HG02970 (cell line): ENCODE data around the gene ADAM10.

Experiments used
- ATAC-seq: cut with Tn5 transposase; IDR thresholded peaks from one replicate; pipeline ENCODE4 v1.9.1; 2021; ENCODE audit warnings: mild to moderate bottlenecking, moderate library complexity, moderate number of reproducible peaks; ENCODE audit not compliant: unreplicated experiment, low FRiP score

The ADAM10 gene

GRCh38 chr15:58556541-58556940 is 193.0 kb downstream of the ADAM10 start:
- no peak for ATAC-seq

GRCh38 chr15:58556028-58556361 is 193.5 kb downstream of the ADAM10 start:
- no peak for ATAC-seq

GRCh38 chr15:58555162-58556027 is 194.1 kb downstream of the ADAM10 start:
- no peak for ATAC-seq

- no peak for ATAC-seq
These were observed 194.7 kb downstream of the ADAM10 start for GRCh38 chr15:58554758-58555157.

- ATAC-seq = no peak
These were observed 196.1 kb downstream of the ADAM10 start for GRCh38 chr15:58553365-58553918.

GRCh38 chr15:58552505-58553364 is 196.8 kb downstream of the ADAM10 start:
- no peak for ATAC-seq

- ATAC-seq = no peak
These were observed 197.6 kb downstream of the ADAM10 start for GRCh38 chr15:58551764-58552504.

GRCh38 chr15:58551084-58551763 is 198.3 kb downstream of the ADAM10 start:
- no peak for ATAC-seq

GRCh38 chr15:58549785-58550074 is 199.8 kb downstream of the ADAM10 start:
- no peak for ATAC-seq

- ATAC-seq = no peak
These were observed 200.3 kb downstream of the ADAM10 start for GRCh38 chr15:58549013-58549784.

- ATAC-seq = no peak
These were observed 201.0 kb downstream of the ADAM10 start for GRCh38 chr15:58548308-58549012.

GRCh38 chr15:58547628-58548307 is 201.7 kb downstream of the ADAM10 start:
- ATAC-seq = no peak

GRCh38 chr15:58546635-58547627 is 202.6 kb downstream of the ADAM10 start:
- ATAC-seq = no peak

GRCh38 chr15:58546066-58546591 is 203.4 kb downstream of the ADAM10 start:
- ATAC-seq = no peak

- no peak for ATAC-seq
These were observed 204.0 kb downstream of the ADAM10 start for GRCh38 chr15:58545307-58546065.

- no peak for ATAC-seq
These were observed 204.8 kb downstream of the ADAM10 start for GRCh38 chr15:58544756-58545155.
